Measurements from ENCODE around the gene LILRA5. TPM values are rescaled to one million over a fixed set of nuclear protein-coding genes. Genes with fewer than 3 reads are reported as not detected.

Gene LILRA5
- total RNA-seq, 1 donor from 2014 or later = not detected

DNA sequence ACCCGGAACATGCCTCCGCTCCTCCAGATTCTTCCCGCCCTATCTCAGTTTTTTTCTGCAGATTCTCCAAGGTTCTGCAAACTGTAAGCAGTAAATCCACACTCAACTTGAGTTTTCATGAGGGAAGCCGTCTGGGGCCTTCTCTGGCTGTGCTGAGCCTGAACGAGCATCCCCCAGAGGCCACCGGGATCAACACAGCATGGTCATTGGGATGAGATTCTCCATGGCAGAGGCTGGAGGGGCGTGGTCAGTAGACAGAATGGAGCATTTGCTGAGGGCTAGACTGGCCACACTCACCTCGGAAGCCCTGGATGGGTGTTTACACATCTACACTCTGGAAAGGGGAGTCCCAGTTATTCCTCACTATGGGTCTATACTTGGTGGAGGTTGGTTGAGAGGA is 28.3 kb upstream of the LILRA5 start:
- TF ChIP-seq CTCF (IDR thresholded peaks at IDR 0.05; ENCODE audit: insufficient read depth, low read depth, low read length) (no peak), EZH2 (IDR thresholded peaks at IDR 0.05; ENCODE audit: insufficient read depth, low read length) (no peak)
- no peaks in the 10 kb centered on the region for H3K36me3 ChIP-seq (ENCODE audit: insufficient read depth, low read length)
- H3K9me3 Mint-ChIP-seq (ENCODE audit: unreplicated experiment) = no peaks in the 10 kb centered on the region
- H3K27ac Mint-ChIP-seq (ENCODE audit: unreplicated experiment) = no peak overlapping the region
- DNase-seq (ENCODE audit: low read depth) = no peak
- H3K4me1 Mint-ChIP-seq (ENCODE audit: low read depth, unreplicated experiment) = no peaks in the 10 kb centered on the region
- H3K27ac ChIP-seq (ENCODE audit: low read depth, low read length) = no peak overlapping the region
- no peak overlapping the region for H2AFZ ChIP-seq (ENCODE audit: low read depth, low read length)
- H3K79me2 ChIP-seq (ENCODE audit: insufficient read depth, low read length) = no peaks in the 10 kb centered on the region
- no peaks in the 10 kb centered on the region for H3K27me3 ChIP-seq (ENCODE audit: insufficient read depth, low read length)
- no peak for FAIRE-seq
- H3K36me3 Mint-ChIP-seq (ENCODE audit: low read depth, unreplicated experiment) = no peaks in the 10 kb centered on the region
- no peak overlapping the region for H3K4me3 ChIP-seq (ENCODE audit: insufficient read depth, low read depth, low read length)
- peaks cover 3% of the 10 kb centered on the region for H3K9me3 ChIP-seq (ENCODE audit: insufficient read depth, low read depth, low read length)
- H3K4me2 ChIP-seq (ENCODE audit: low read length) = no peak overlapping the region
- H3K9ac ChIP-seq (ENCODE audit: low read length) = no peak overlapping the region
- H4K20me1 ChIP-seq (ENCODE audit: insufficient read depth, low read length) = no peaks in the 10 kb centered on the region
- H3K4me1 ChIP-seq (ENCODE audit: insufficient read depth, low read length) = no peaks in the 10 kb centered on the region
- no peak overlapping the region for H3K4me3 Mint-ChIP-seq (ENCODE audit: unreplicated experiment)
- H3K27me3 Mint-ChIP-seq (ENCODE audit: low read depth, unreplicated experiment) = peaks cover 16% of the 10 kb centered on the region

- no peaks in the 10 kb centered on the region for H3K4me1 ChIP-seq (ENCODE audit: insufficient read depth, low read length)
- FAIRE-seq (no peak), DNase-seq (ENCODE audit: low read depth) (no peak)
- H2AFZ ChIP-seq (ENCODE audit: low read depth, low read length) = no peak overlapping the region
- H3K27me3 ChIP-seq (ENCODE audit: insufficient read depth, low read length) = no peaks in the 10 kb centered on the region
- TF ChIP-seq EZH2 (IDR thresholded peaks at IDR 0.05; ENCODE audit: insufficient read depth, low read length) = no peak
- no peak for TF ChIP-seq CTCF (IDR thresholded peaks at IDR 0.05; ENCODE audit: insufficient read depth, low read depth, low read length)
- Mint-ChIP-seq H3K27me3 (ENCODE audit: low read depth, unreplicated experiment) (peaks cover 16% of the 10 kb centered on the region), H3K9me3 (ENCODE audit: unreplicated experiment) (no peaks in the 10 kb centered on the region), H3K27ac (ENCODE audit: unreplicated experiment) (no peak overlapping the region), H3K36me3 (ENCODE audit: low read depth, unreplicated experiment) (no peaks in the 10 kb centered on the region), H3K4me1 (ENCODE audit: low read depth, unreplicated experiment) (no peaks in the 10 kb centered on the region), H3K4me3 (ENCODE audit: unreplicated experiment) (no peak overlapping the region)
- H4K20me1 ChIP-seq (ENCODE audit: insufficient read depth, low read length) = no peaks in the 10 kb centered on the region
- H3K27ac ChIP-seq (ENCODE audit: low read depth, low read length) = no peak overlapping the region
- H3K4me2 ChIP-seq (ENCODE audit: low read length) = no peak overlapping the region
- H3K79me2 ChIP-seq (ENCODE audit: insufficient read depth, low read length) = no peaks in the 10 kb centered on the region
- no peak overlapping the region for H3K9ac ChIP-seq (ENCODE audit: low read length)
- no peak overlapping the region for H3K4me3 ChIP-seq (ENCODE audit: insufficient read depth, low read depth, low read length)
- H3K9me3 ChIP-seq (ENCODE audit: insufficient read depth, low read depth, low read length) = peaks cover 3% of the 10 kb centered on the region
- no peaks in the 10 kb centered on the region for H3K36me3 ChIP-seq (ENCODE audit: insufficient read depth, low read length)
Observed at GRCh38 chr19:54339646-54340358, 26.8 kb upstream of the LILRA5 start.

- no peak overlapping the region for H3K4me2 ChIP-seq (ENCODE audit: low read length)
- Mint-ChIP-seq H3K9me3 (ENCODE audit: unreplicated experiment) (no peaks in the 10 kb centered on the region), H3K4me1 (ENCODE audit: low read depth, unreplicated experiment) (no peaks in the 10 kb centered on the region), H3K27ac (ENCODE audit: unreplicated experiment) (no peak overlapping the region), H3K36me3 (ENCODE audit: low read depth, unreplicated experiment) (no peaks in the 10 kb centered on the region), H3K27me3 (ENCODE audit: low read depth, unreplicated experiment) (peaks cover 23% of the 10 kb centered on the region), H3K4me3 (ENCODE audit: unreplicated experiment) (no peak overlapping the region)
- H4K20me1 ChIP-seq (ENCODE audit: insufficient read depth, low read length) = no peaks in the 10 kb centered on the region
- no peak for DNase-seq (ENCODE audit: low read depth)
- no peak overlapping the region for H3K4me3 ChIP-seq (ENCODE audit: insufficient read depth, low read depth, low read length)
- no peaks in the 10 kb centered on the region for H3K79me2 ChIP-seq (ENCODE audit: insufficient read depth, low read length)
- H2AFZ ChIP-seq (ENCODE audit: low read depth, low read length) = no peak overlapping the region
- H3K9me3 ChIP-seq (ENCODE audit: insufficient read depth, low read depth, low read length) = peaks cover 3% of the 10 kb centered on the region
- no peak overlapping the region for H3K9ac ChIP-seq (ENCODE audit: low read length)
- no peak for FAIRE-seq
- TF ChIP-seq EZH2 (IDR thresholded peaks at IDR 0.05; ENCODE audit: insufficient read depth, low read length) = no peak
- TF ChIP-seq CTCF (IDR thresholded peaks at IDR 0.05; ENCODE audit: insufficient read depth, low read depth, low read length) = no peak
- H3K36me3 ChIP-seq (ENCODE audit: insufficient read depth, low read length) = no peaks in the 10 kb centered on the region
- no peaks in the 10 kb centered on the region for H3K27me3 ChIP-seq (ENCODE audit: insufficient read depth, low read length)
- H3K4me1 ChIP-seq (ENCODE audit: insufficient read depth, low read length) = no peaks in the 10 kb centered on the region
- H3K27ac ChIP-seq (ENCODE audit: low read depth, low read length) = no peak overlapping the region
Observed at GRCh38 chr19:54338521-54338920, 25.6 kb upstream of the LILRA5 start.
